H1 (cell line): ENCODE results near the gene DRAP1. TPM values are rescaled to one million over a fixed set of nuclear protein-coding genes. Genes with fewer than 3 reads are reported as not detected.

Source experiments
- CTCF ChIA-PET: fragments of 300-600 bp; sonication (Branson Sonifier 250); formaldehyde crosslinking; loops from one replicate; lab custom pipeline; 2021; ENCODE audit not compliant: partially characterized antibody; lab: Charles Lee
- POLR2A ChIA-PET: fragments of 300-600 bp; sonication (Branson Sonifier 250); formaldehyde crosslinking; loops from one replicate; lab custom pipeline; 2021; ENCODE audit warnings: inconsistent platforms; ENCODE audit not compliant: partially characterized antibody; lab: Charles Lee
- DNase-seq, 2 experiments: peaks; one replicate each; pipeline versions ENCODE4 v3.0.0 to v3.0.0-alpha.2; 2010 to 2022; ENCODE audit warnings: low spot score in 2 of 2, low read depth in 1 of 2, mixed read lengths in 1 of 2
- FAIRE-seq: peaks from 2 replicates; lab custom pipeline; 2011; peaks lifted over from hg19 to GRCh38; lab: Jason Lieb, UNC
- H2AFZ ChIP-seq: 2 replicates; pipeline ENCODE4 v1.8.1; 2012; ENCODE audit warnings: low read length, inconsistent platforms
- H2AK5ac ChIP-seq: 2 replicates; pipeline ENCODE4 v1.6.1; 2013; ENCODE audit warnings: low read depth, low read length
- H2BK120ac ChIP-seq: replicated peaks from 2 replicates; pipeline ENCODE3; 2013; ENCODE audit warnings: low read depth, low read length, inconsistent platforms
- H2BK12ac ChIP-seq: 2 replicates; pipeline ENCODE4 v1.6.1; 2013; ENCODE audit warnings: low read depth, low read length
- H2BK15ac ChIP-seq: 2 replicates; pipeline ENCODE4 v1.6.1; 2013; ENCODE audit warnings: low read length
- H2BK20ac ChIP-seq: 2 replicates; pipeline ENCODE4 v1.6.1; 2013; ENCODE audit warnings: low read length
- H2BK5ac ChIP-seq: 2 replicates; pipeline ENCODE4 v1.6.1; 2013; ENCODE audit warnings: low read depth, low read length
- H3K14ac ChIP-seq: 2 replicates; pipeline ENCODE4 v1.6.1; 2013; ENCODE audit warnings: inconsistent platforms; ENCODE audit not compliant: insufficient read length
- H3K18ac ChIP-seq: 2 replicates; pipeline ENCODE4 v1.6.1; 2013; ENCODE audit warnings: low read length; ENCODE audit errors: extremely low read depth
- H3K23ac ChIP-seq: 2 replicates; pipeline ENCODE4 v1.6.1; 2013; ENCODE audit warnings: inconsistent platforms; ENCODE audit not compliant: insufficient read length
- H3K23me2 ChIP-seq: 2 replicates; pipeline ENCODE4 v1.6.1; 2013; ENCODE audit warnings: low read depth, low read length
- H3K27ac ChIP-seq: 2 replicates; pipeline ENCODE4 v1.6.1; 2011; ENCODE audit warnings: low read depth, low read length, inconsistent platforms
- H3K27me3 ChIP-seq, 4 experiments: replicated peaks in 1 of 4; 1 replicate in 1 of 4; 2 replicates in 3 of 4; pipeline versions ENCODE4 v1.6.1 to v1.8.1; 2011 to 2013; ENCODE audit warnings: low read length in 3 of 4, mild to moderate bottlenecking in 3 of 4, inconsistent platforms in 2 of 4, mixed read lengths in 2 of 4, moderate library complexity in 1 of 4; ENCODE audit not compliant: control insufficient read depth in 3 of 4, insufficient read depth in 3 of 4; ENCODE audit errors: extremely low read depth in 1 of 4
- H3K36me3 ChIP-seq, 4 experiments: 2 replicates each; pipeline versions ENCODE4 v1.6.1 to v1.8.1; 2011 to 2013; ENCODE audit warnings: mild to moderate bottlenecking in 4 of 4, low read length in 3 of 4, moderate library complexity in 2 of 4, control low read depth in 1 of 4, inconsistent platforms in 1 of 4; ENCODE audit not compliant: insufficient read depth in 4 of 4, control insufficient read depth in 2 of 4
- H3K4ac ChIP-seq: replicated peaks from 2 replicates; pipeline ENCODE3; 2013; ENCODE audit warnings: low read length, low read depth, mixed read lengths, inconsistent platforms; ENCODE audit not compliant: insufficient read length
- H3K4me1 ChIP-seq, 4 experiments: replicated peaks in 1 of 4; 1 replicate in 1 of 4; 2 replicates in 3 of 4; pipeline versions ENCODE4 v1.6.1 to v1.8.1; 2011 to 2013; ENCODE audit warnings: low read length in 3 of 4, inconsistent platforms in 2 of 4, mixed read lengths in 1 of 4; ENCODE audit not compliant: insufficient read depth in 4 of 4, control insufficient read depth in 3 of 4
- H3K4me2 ChIP-seq, 2 experiments: 2 replicates each; pipeline versions ENCODE4 v1.6.1 to v1.8.1; 2011 to 2013; ENCODE audit warnings: low read depth in 2 of 2, low read length in 2 of 2, control low read depth in 1 of 2, inconsistent platforms in 1 of 2, mild to moderate bottlenecking in 1 of 2; ENCODE audit not compliant: insufficient read depth in 1 of 2
- H3K4me3 ChIP-seq, 4 experiments: fragments of 200-600, 300-600 bp in 1 of 4; sonication (generic), shearing (Covaris generic), sonication (Bioruptor Twin) in 1 of 4; 2 replicates each; pipeline versions ENCODE4 v1.5.1 to v1.8.1; 2011 to 2016; ENCODE audit warnings: low read length in 4 of 4, low read depth in 3 of 4, control low read depth in 2 of 4, inconsistent platforms in 2 of 4, mild to moderate bottlenecking in 2 of 4, mixed read lengths in 1 of 4, moderate library complexity in 1 of 4; ENCODE audit not compliant: insufficient read depth in 2 of 4; ENCODE audit errors: extremely low read depth in 1 of 4
- H3K56ac ChIP-seq: replicated peaks from 2 replicates; pipeline ENCODE3; 2013; ENCODE audit warnings: low read depth, mild to moderate bottlenecking, mixed read lengths, low read length, inconsistent platforms; ENCODE audit not compliant: insufficient read length
- H3K79me1 ChIP-seq: 2 replicates; pipeline ENCODE4 v1.6.1; 2013; ENCODE audit warnings: low read depth, low read length, control low read depth
- H3K79me2 ChIP-seq, 2 experiments: 2 replicates each; pipeline versions ENCODE4 v1.6.1 to v1.8.1; 2012 to 2013; ENCODE audit warnings: low read length in 2 of 2, mild to moderate bottlenecking in 2 of 2, inconsistent platforms in 1 of 2; ENCODE audit not compliant: insufficient read depth in 2 of 2, control insufficient read depth in 1 of 2
- H3K9ac ChIP-seq, 4 experiments: replicated peaks in 1 of 4; 1 replicate in 1 of 4; 2 replicates in 3 of 4; pipeline versions ENCODE4 v1.6.1 to v1.8.1; 2011 to 2013; ENCODE audit warnings: low read depth in 3 of 4, low read length in 3 of 4, control low read depth in 2 of 4, mild to moderate bottlenecking in 2 of 4, moderate library complexity in 2 of 4, inconsistent platforms in 1 of 4; ENCODE audit errors: extremely low read depth in 1 of 4
- H3K9me3 ChIP-seq, 2 experiments: 2 replicates each; pipeline versions ENCODE4 v1.6.1 to v1.8.1; 2012 to 2013; ENCODE audit warnings: mild to moderate bottlenecking in 2 of 2, moderate library complexity in 2 of 2, control low read depth in 1 of 2, inconsistent platforms in 1 of 2, low read depth in 1 of 2, low read length in 1 of 2, mixed read lengths in 1 of 2; ENCODE audit not compliant: insufficient read depth in 2 of 2
- H4K20me1 ChIP-seq, 2 experiments: replicated peaks in 1 of 2; 2 replicates each; pipeline versions ENCODE3 to v1.8.1; 2011 to 2013; ENCODE audit warnings: inconsistent platforms in 2 of 2, low read length in 2 of 2, mild to moderate bottlenecking in 1 of 2; ENCODE audit not compliant: insufficient read depth in 2 of 2, control insufficient read depth in 1 of 2
- H4K5ac ChIP-seq: 2 replicates; pipeline ENCODE4 v1.6.1; 2013; ENCODE audit warnings: low read length, low read depth, mixed read lengths, inconsistent platforms; ENCODE audit not compliant: insufficient read length
- H4K8ac ChIP-seq: 2 replicates; pipeline ENCODE4 v1.8.0; 2013; ENCODE audit warnings: mild to moderate bottlenecking, moderate library complexity, low read length, inconsistent platforms; ENCODE audit not compliant: insufficient read depth; ENCODE audit errors: extremely low read depth
- H4K91ac ChIP-seq: replicated peaks from 2 replicates; pipeline ENCODE3; 2013; ENCODE audit warnings: low read length, mixed read lengths, inconsistent platforms; ENCODE audit not compliant: insufficient read length
- ATF3 ChIP-seq: IDR thresholded peaks from 2 replicates; pipeline ENCODE4 v1.6.1; 2011; ENCODE audit warnings: low read depth, mild to moderate bottlenecking, low read length; ENCODE audit not compliant: insufficient read depth
- CEBPB ChIP-seq: IDR thresholded peaks from 2 replicates; pipeline ENCODE4 v1.6.1; 2012; ENCODE audit warnings: low read depth, low read length
- CTBP2 ChIP-seq: IDR thresholded peaks from 2 replicates; pipeline ENCODE4 v1.7.0; 2011; ENCODE audit warnings: borderline replicate concordance, mild to moderate bottlenecking, moderate library complexity, mixed read lengths, low read length; ENCODE audit not compliant: insufficient read depth, insufficient read length
- KDM5A ChIP-seq: fragments of 200-600 bp; IDR thresholded peaks from 2 replicates; pipeline ENCODE4 v1.7.1; 2012; ENCODE audit warnings: mild to moderate bottlenecking, low read length, inconsistent platforms, mixed read lengths
- NANOG ChIP-seq: IDR thresholded peaks from 2 replicates; pipeline ENCODE4 v1.6.1; 2011; ENCODE audit warnings: low read length, low read depth, mild to moderate bottlenecking, inconsistent platforms; ENCODE audit not compliant: insufficient read depth, poor library complexity, severe bottlenecking
- POLR2A ChIP-seq, 2 experiments: IDR thresholded peaks; 1 replicate in 1 of 2; 2 replicates in 1 of 2; pipeline ENCODE4 v1.6.1; 2011; ENCODE audit warnings: low read depth in 2 of 2, low read length in 2 of 2, mild to moderate bottlenecking in 2 of 2; ENCODE audit errors: control extremely low read depth in 1 of 2
- RAD21 ChIP-seq, 2 experiments: IDR thresholded peaks in 1 of 2; conservative IDR thresholded peaks in 1 of 2; 2 replicates each; pipeline ENCODE4 v1.6.1; 2011; ENCODE audit warnings: low read depth in 2 of 2, low read length in 2 of 2, improper control_type of control experiment in 1 of 2, inconsistent platforms in 1 of 2, mild to moderate bottlenecking in 1 of 2, moderate library complexity in 1 of 2
- TAF1 ChIP-seq: IDR thresholded peaks from 2 replicates; pipeline ENCODE4 v1.6.1; 2011; ENCODE audit warnings: mild to moderate bottlenecking, low read depth, low read length
- TBP ChIP-seq: IDR thresholded peaks from 2 replicates; pipeline ENCODE4 v1.6.1; 2011; ENCODE audit warnings: low read depth, low read length, improper control_type of control experiment
- YY1 ChIP-seq: IDR thresholded peaks from 2 replicates; pipeline ENCODE4 v1.6.1; 2011; ENCODE audit warnings: low read depth, mild to moderate bottlenecking, low read length
- ZNF274 ChIP-seq: IDR thresholded peaks from 2 replicates; pipeline ENCODE4 v1.7.0; 2012; ENCODE audit warnings: low read length, borderline replicate concordance; ENCODE audit errors: extremely low read depth
- WGBS, 2 experiments: shearing (Covaris generic) in 1 of 2; methylation state at CpG; one replicate each; pipeline versions ENCODE4 v1.1.6 to v1.1.7; 2013 to 2015; ENCODE audit warnings: low lambda C conversion rate in 2 of 2, mixed read lengths in 2 of 2, inconsistent platforms in 1 of 2, low coverage in 1 of 2, missing lambda C conversion rate in 1 of 2; ENCODE audit not compliant: insufficient replicate concordance in 2 of 2, insufficient coverage in 1 of 2, insufficient read length in 1 of 2; ENCODE audit errors: extremely low coverage in 1 of 2, missing lambda C conversion rate in 1 of 2; 5-methylcytosine and 5-hydroxymethylcytosine counted together
- polyA plus RNA-seq, 7 experiments: library from polyadenylated mRNA; depleted of rRNA in 3 of 7; stranded (reverse) in 5 of 7; unstranded in 2 of 7; fragments of >200 nt in 5 of 7; fragments of 200-250 nt in 2 of 7; gene quantifications; 1 replicate in 5 of 7; 2 replicates in 1 of 7; 4 replicates in 1 of 7; pipeline versions ENCODE4 v1.2.1 to v1.2.3, GENCODE V29; 2011 to 2013; ENCODE audit warnings: missing spikeins in 2 of 7, mixed read lengths in 2 of 7
- total RNA-seq: library from RNA; stranded (reverse); fragmentation: NEBNext Ultra II Directional; extraction: Animal tissue kit (Norgen Biotek cat#: 25700); gene quantifications from 2 replicates; pipeline ENCODE4 v1.2.1, GENCODE V29; 2021

The DRAP1 gene
- total and polyA plus RNA-seq, 2 of the 8 experiments (the other 6 are each of a cell fraction or from before 2014, with no cell fraction given) = 62.5 to 98.7 TPM

GRCh38 chr11:65945430-65945911 lies 26.2 kb downstream of the DRAP1 start, which contains the start of gene TSGA10IP:
Gene TSGA10IP, plus strand, starts transcription at chr11:65945480. Its CDS starts 196 bp downstream, at chr11:65945676.
- Histone ChIP-seq H2BK120ac (peak within 1 kb of the TSS; percentile 92), H3K23ac (no peak within 1 kb of the TSS), H3K79me1 (no peaks in the 10 kb centered on the region), H3K79me2 (no peaks in the 10 kb centered on the region), H4K20me1 (no peaks in the 10 kb centered on the region), H2BK15ac (no peak within 1 kb of the TSS; the same call in 1 of the 2 replicates), H3K36me3 (no peaks in the 10 kb centered on the region), H2BK12ac (peak within 1 kb of the TSS; percentile 94), H4K91ac (peak within 1 kb of the TSS; percentile 97), H3K23me2 (peaks cover 3% of the 10 kb centered on the region; the same call in 1 of the 2 replicates), H3K56ac (no peak within 1 kb of the TSS), H3K9me3 (no peaks in the 10 kb centered on the region), H3K27ac (peak within 1 kb of the TSS; percentile 80), H3K9ac (peak within 1 kb of the TSS in 3 of 4 experiments; percentile 13 to 60 (median 27); a peak in 5 of 7 replicates), H3K4me3 (peak within 1 kb of the TSS; percentile 3 to 54 (median 30); a peak in 7 of 8 replicates), H3K18ac (peak within 1 kb of the TSS; percentile 91), H4K5ac (peak within 1 kb of the TSS; percentile 67), H3K4ac (peak within 1 kb of the TSS; percentile 57), H3K27me3 (no peaks in the 10 kb centered on the region), H2BK5ac (peak within 1 kb of the TSS; percentile 62), H3K14ac (no peak within 1 kb of the TSS), H2AFZ (peak within 1 kb of the TSS; percentile 15; the same call in 1 of the 2 replicates), H2BK20ac (peak within 1 kb of the TSS; percentile 82; the same call in 1 of the 2 replicates), H3K4me2 (peak within 1 kb of the TSS; percentile 56 to 77), H4K8ac (peak within 1 kb of the TSS; percentile 95), H2AK5ac (peak within 1 kb of the TSS; percentile 55; the same call in 1 of the 2 replicates), H3K4me1 (peaks cover 3 to 25% (median 15%) of the 10 kb centered on the region in 4 experiments)
- ChIA-PET CTCF (interaction anchor here (1.0 to 3.9 kb wide), 5 partner anchors 12 to 58 kb away, joined by 3 to 16 read pairs (median 6); partner anchors contain the start of gene FIBP), POLR2A (interaction anchor here (0.6 to 2.8 kb wide), 9 partner anchors 8 to 87 kb away, joined by 3 to 13 read pairs (median 4); partner anchors contain the start of genes CCDC85B and CFL1)
- 50% methylated on average over 13 of the region's 13 CpGs; no CpG with 5 or more reads in 1 of the 2 experiments for WGBS, 2 experiments
- DNase-seq = peak; percentile 33 to 73
- FAIRE-seq = peak; percentile 42
- TF ChIP-seq NANOG (peak; percentile 34), RAD21 (IDR thresholded peaks at IDR 0.05 in 1 of 2, conservative IDR thresholded peaks at IDR 0.05 in 1 of 2; ENCODE audit: low read depth in 2 of 2, low read length in 2 of 2) (peak in 1 of 2 experiments; percentile 5; a peak in 1 of 4 replicates), CTBP2 (no peak), ATF3 (no peak), CEBPB (no peak), YY1 (no peak), ZNF274 (no peak), TAF1 (peak; percentile 71), KDM5A (no peak), POLR2A (IDR thresholded peaks at IDR 0.05; ENCODE audit: control extremely low read depth in 1 of 2, low read depth in 2 of 2, low read length in 2 of 2) (peak; percentile 28 to 59; a peak in 2 of 3 replicates), TBP (peak; percentile 68; the same call in 1 of the 2 replicates)
